ENCODE results near the gene IL23R. TPM values are rescaled to one million over a fixed set of nuclear protein-coding genes. Genes with fewer than 3 reads are reported as not detected.

The IL23R gene
- total RNA-seq, 1 donor from 2014 or later = not detected

- DNase-seq (ENCODE audit: low read depth) = peak; percentile 72
- TF ChIP-seq, protein P1, sequence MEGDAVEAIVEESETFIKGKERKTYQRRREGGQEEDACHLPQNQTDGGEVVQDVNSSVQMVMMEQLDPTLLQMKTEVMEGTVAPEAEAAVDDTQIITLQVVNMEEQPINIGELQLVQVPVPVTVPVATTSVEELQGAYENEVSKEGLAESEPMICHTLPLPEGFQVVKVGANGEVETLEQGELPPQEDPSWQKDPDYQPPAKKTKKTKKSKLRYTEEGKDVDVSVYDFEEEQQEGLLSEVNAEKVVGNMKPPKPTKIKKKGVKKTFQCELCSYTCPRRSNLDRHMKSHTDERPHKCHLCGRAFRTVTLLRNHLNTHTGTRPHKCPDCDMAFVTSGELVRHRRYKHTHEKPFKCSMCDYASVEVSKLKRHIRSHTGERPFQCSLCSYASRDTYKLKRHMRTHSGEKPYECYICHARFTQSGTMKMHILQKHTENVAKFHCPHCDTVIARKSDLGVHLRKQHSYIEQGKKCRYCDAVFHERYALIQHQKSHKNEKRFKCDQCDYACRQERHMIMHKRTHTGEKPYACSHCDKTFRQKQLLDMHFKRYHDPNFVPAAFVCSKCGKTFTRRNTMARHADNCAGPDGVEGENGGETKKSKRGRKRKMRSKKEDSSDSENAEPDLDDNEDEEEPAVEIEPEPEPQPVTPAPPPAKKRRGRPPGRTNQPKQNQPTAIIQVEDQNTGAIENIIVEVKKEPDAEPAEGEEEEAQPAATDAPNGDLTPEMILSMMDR (conservative IDR thresholded peaks at IDR 0.05; ENCODE audit: low read depth, low read length) = peak; percentile 5
- no peak overlapping the region for H3K4me3 ChIP-seq (ENCODE audit: low read depth, low read length)
Measured at GRCh38 chr1:67285780-67286488, 119.7 kb downstream of the IL23R start.

DNA sequence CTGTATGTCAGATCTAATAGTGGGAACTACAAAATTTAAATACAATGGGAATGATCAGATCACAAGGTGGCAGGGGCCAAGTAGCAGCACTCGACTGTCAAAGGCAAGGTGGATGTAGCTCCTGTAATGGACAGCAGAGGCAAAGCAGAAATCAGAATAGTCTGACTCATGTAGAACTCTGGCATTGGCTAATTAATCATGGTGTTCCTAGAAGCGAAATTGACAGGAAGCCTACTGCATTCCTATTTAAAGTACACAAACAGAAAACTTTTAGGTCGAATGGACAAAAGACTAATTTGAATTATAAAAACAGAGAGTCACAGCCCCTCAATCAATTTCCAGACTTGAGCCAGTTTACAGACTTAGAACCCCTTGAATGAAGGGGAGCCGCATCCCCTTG lies 124.0 kb downstream of the IL23R start:
- TF ChIP-seq, protein P1 (conservative IDR thresholded peaks at IDR 0.05; ENCODE audit: low read depth, low read length) = no peak
- no peak for DNase-seq (ENCODE audit: low read depth)
- H3K4me3 ChIP-seq (ENCODE audit: low read depth, low read length) = no peak overlapping the region

DNA sequence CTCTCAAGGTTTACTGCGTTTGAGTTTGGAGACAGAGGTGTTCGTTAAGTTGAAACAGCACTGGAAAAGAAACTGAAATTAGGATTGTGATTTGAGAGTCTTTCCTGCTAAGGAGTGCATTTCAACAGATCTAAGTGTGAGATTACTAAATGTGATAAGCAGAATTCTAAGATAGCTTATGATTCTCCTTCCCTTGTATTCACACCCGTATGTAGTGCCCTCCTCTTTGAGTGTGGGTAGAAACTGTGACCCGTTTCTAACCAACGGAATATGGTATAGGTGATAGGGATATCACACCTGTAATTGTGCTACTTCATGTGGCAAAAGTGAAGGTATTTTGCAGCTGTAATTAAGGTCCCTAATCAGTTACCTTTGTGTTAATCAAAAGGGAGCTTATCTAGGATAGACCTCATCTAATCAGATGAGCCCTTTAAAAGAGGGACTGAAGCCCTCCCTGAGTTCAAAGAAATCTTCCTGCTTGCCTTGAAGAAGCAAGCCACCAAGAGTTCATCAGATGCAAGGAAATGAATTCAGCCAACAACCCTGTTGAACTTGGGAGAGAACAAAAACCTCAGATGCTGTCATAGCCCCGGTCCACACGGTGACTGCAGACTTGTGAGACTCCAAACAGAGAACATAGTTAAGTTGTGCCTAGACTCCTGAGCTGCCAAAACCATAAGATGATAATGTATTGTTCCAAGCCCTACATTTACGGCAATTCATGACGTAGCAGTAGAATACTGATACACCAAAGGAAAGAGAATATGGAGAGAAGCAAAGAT lies 128.8 kb downstream of the IL23R start:
- H3K4me3 ChIP-seq (ENCODE audit: low read depth, low read length) = no peak overlapping the region
- no peak for DNase-seq (ENCODE audit: low read depth)
- TF ChIP-seq, protein P1 (conservative IDR thresholded peaks at IDR 0.05; ENCODE audit: low read depth, low read length) = no peak

DNA sequence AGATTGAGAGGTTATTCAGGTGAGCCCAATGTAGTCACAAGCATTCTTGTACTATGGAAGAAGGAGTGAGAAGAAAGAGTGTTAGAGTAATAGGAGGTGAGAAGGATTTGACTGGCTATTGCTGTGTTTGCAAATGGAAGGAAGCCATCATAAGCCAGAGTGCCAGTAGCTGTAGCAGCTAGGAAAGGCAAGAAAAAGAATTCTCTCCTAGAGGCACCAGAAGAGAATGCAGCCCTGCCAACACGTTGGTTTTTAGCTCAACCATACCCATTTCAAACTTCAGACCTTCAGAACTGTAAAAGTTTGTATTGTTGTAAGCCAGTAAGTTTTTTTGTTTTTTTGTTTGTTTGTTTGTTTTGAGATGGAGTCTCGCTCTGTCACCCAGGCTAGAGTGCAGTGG lies 132.5 kb downstream of the IL23R start:
- TF ChIP-seq, protein P1 (conservative IDR thresholded peaks at IDR 0.05; ENCODE audit: low read depth, low read length) = peak; percentile 15
- DNase-seq (ENCODE audit: low read depth) = no peak

GRCh38 chr1:67299296-67299695 lies 133.0 kb downstream of the IL23R start:
- no peak overlapping the region for H3K4me3 ChIP-seq (ENCODE audit: low read depth, low read length)
- TF ChIP-seq, protein P1 (conservative IDR thresholded peaks at IDR 0.05; ENCODE audit: low read depth, low read length) = no peak
- DNase-seq (ENCODE audit: low read depth) = no peak

More for the DNA sequence above, 132.5 kb downstream of the IL23R start:
- no peak overlapping the region for H3K4me3 ChIP-seq (ENCODE audit: low read depth, low read length)

- DNase-seq (ENCODE audit: low read depth) = no peak
- TF ChIP-seq, protein P1 (conservative IDR thresholded peaks at IDR 0.05; ENCODE audit: low read depth, low read length) = no peak
- H3K4me3 ChIP-seq (ENCODE audit: low read depth, low read length) = no peak overlapping the region
Measured at GRCh38 chr1:67300561-67300960, 134.3 kb downstream of the IL23R start.
